WTC11 (cell line): ENCODE measurements around the gene CXXC1.

Experiments used
- AFF4 ChIP-seq: sonication (generic); formaldehyde crosslinking; IDR thresholded peaks from 2 replicates; pipeline ENCODE4 v1.8.1; 2023; ENCODE audit warnings: mild to moderate bottlenecking, missing genetic modification reagents, borderline replicate concordance
- CBFB ChIP-seq: sonication (generic); formaldehyde crosslinking; IDR thresholded peaks from 2 replicates; pipeline ENCODE4 v1.8.1; 2022; ENCODE audit warnings: mild to moderate bottlenecking, low read depth, missing genetic modification reagents
- CREM ChIP-seq: sonication (generic); formaldehyde crosslinking; IDR thresholded peaks from 2 replicates; pipeline ENCODE4 v1.8.1; 2022; ENCODE audit warnings: mild to moderate bottlenecking, missing genetic modification reagents, moderate library complexity
- CTCF ChIP-seq: fragments of 200-600 bp; IDR thresholded peaks from 2 replicates; pipeline ENCODE4 v1.8.0; 2022; ENCODE audit warnings: antibody characterized with exemption
- FOXJ3 ChIP-seq: sonication (generic); formaldehyde crosslinking; IDR thresholded peaks from 2 replicates; pipeline ENCODE4 v1.9.0; 2021; ENCODE audit warnings: missing genetic modification reagents, mild to moderate bottlenecking, borderline replicate concordance
- JUN ChIP-seq: sonication (generic); formaldehyde crosslinking; IDR thresholded peaks from 2 replicates; pipeline ENCODE4 v1.8.0; 2023; ENCODE audit warnings: mild to moderate bottlenecking, missing genetic modification reagents
- NR2C2 ChIP-seq: sonication (generic); formaldehyde crosslinking; IDR thresholded peaks from 2 replicates; pipeline ENCODE4 v1.8.0; 2022; ENCODE audit warnings: mild to moderate bottlenecking, missing genetic modification reagents
- TEAD4 ChIP-seq: sonication (generic); formaldehyde crosslinking; IDR thresholded peaks from 2 replicates; pipeline ENCODE4 v1.8.0; 2022; ENCODE audit warnings: mild to moderate bottlenecking, missing genetic modification reagents
- ZMAT4 ChIP-seq: fragments of 250-450 bp; sonication (Bioruptor Pico); IDR thresholded peaks from 2 replicates; pipeline ENCODE4 v1.9.0; 2021; ENCODE audit warnings: mild to moderate bottlenecking

DNA sequence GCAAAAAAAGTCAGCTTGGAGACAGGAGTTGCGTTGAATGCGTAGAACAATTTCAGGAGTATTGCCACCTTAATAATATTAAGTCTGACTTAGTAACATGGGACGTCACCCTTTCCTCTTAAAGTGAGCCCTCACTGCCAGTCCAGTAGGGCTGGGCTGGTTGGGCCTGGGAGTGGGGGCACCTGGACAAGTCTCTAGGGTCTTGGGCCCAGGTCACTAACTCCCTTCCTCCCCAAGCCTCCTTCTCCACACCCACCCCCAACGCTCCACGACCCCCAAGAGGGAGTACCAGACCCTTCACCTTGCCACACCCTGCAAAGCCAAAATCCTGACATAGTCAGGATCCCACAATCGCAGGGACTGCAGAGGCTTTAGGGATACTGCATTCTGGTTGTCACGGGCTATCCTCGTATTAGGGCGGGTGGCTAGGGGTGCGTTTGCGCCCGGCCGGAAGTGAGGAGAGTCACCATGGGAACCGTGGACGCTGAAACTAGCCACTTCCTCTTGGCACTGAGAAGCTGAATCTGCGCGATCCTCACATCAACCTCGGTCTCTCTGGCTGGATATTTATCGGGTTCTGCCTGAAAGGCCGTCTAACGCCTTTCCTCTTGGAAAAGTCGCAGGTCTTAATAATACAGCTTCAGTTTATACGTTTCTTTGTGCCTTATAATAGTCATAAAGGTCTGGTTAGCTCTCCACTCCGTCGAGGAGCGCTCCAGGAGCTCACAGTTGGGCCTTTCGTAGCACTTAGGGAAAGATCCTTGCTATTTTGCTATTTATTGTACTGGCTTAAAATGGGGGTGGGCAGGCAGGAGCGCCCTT lies 10.3 kb upstream of the CXXC1 start:
- TF ChIP-seq CTCF (no peak), AFF4 (no peak), CREM (CRISPR knock-in tag) (no peak), TEAD4 (CRISPR knock-in tag) (no peak), NR2C2 (CRISPR knock-in tag) (no peak), ZMAT4 (no peak), CBFB (no peak), JUN (CRISPR knock-in tag) (no peak), FOXJ3 (CRISPR knock-in tag) (no peak)
